Inferior parietal cortex (tissue), 1 donor: Measurements from ENCODE around the gene ZIC3.

Experiments
- DNase-seq: peaks from one replicate; pipeline ENCODE4 v3.0.0-alpha.2; 2016; ENCODE audit errors: extremely low spot score

ZIC3 gene

DNA sequence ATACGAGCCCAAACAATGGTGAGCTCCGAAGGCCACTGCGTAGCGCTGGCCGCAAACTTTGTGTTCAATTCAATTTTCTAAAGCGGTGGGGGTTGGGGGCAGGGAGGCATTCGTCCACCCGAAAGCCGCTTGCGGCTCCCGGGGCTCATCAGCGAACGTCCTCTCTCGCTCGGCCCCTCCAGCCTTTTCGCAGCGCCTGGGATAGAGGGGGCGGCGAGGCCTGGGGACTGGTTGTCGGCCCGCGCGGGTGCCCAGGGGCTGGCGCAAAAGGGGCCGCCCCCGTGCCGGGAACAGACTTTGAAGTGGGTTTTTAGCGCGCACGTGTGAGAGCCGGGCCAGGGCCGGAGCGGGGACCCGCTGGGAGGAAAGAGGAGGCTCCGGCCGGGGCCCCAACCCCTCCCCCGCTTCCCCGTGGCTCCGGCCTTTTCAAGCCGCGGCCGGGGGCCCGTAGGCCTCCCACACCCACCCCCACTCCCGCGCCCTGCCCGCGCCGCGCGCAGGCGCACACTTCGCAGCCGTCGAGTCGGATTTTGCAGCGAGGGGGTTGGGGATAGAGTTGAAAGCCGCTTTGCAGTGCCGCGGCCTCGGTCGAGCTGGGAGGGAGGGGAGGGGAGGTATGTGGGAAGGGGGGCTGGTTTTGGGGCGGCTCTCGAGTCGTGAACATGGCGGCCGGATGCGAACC is 8.3 kb downstream of the ZIC3 start:
- DNase-seq = no peak

DNA sequence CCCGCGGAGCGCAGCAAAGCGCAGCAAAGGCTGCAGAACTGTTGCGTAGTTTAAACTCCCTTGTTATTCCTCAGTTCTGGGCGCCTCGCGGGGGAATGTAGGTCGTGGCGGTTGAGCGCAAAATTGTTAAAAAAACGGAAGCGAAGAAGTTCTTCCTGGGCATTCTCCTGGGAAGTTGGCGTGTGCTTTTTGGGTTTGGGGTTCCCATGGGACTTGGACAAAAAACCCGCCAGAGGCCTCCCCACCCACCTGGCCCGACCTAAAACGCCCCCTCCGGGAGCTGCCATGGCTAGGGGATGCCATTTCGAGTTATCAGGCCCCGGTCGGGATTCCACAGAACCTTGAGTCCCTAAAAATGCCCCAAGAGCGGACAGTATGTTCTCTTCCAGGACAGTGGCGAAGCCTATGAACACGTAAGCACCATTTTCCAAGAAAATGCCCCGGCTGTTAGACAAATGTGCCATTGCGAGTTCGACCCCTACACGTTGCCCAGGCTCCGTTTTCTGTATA is 8.9 kb downstream of the ZIC3 start:
- DNase-seq = no peak

DNA sequence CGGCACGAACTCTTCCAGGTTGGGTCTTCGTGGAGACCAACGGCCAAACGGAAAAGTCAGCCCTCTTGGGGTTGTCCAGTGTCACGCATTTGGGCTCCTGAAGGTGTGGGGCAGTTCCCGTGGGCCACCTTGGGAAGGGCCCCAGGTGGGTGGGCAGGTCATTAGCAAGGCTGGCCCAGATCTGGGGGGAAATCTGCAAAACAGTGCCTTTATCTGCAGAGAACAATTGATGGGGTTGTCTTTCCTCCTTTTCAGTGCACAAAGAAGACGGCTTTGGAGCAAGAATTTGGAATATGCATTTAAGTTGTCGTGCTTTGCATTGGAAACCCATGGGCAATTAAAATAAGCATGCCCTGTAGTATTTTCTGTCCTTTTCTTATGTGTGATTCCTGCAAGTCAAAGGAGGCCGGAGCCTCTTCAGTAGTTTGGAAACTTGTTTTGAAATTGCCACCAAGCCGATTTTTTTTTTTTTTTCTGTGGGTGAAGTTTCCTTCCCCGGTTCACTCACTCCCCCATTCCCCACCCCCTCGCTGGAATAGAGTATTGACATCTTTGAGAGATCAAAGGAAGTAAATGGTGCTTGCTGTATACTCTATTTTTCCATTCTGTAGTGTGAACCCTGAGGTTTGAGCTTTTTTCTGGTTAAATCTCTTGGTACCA is 9.8 kb downstream of the ZIC3 start:
- no peak for DNase-seq

DNA sequence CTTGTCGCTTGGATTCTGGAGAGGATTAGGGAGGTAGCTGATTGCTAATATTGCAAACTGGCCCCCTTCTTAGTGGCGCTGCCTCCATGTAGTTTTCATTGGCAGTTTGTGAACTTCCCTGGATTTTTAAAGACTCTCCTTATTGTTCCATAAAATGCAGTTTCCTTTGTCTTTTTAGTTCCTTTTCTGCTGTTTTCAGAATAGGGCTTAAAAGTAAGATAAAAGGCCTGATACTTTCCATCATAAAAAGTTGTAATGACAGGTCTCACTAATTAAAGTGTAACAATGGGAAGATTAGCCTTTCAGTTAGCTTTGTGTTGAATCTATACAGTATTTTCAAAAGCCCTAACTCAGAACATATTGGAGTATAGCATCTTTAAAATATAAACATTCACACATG is 21.2 kb downstream of the ZIC3 start:
- DNase-seq = no peak

DNA sequence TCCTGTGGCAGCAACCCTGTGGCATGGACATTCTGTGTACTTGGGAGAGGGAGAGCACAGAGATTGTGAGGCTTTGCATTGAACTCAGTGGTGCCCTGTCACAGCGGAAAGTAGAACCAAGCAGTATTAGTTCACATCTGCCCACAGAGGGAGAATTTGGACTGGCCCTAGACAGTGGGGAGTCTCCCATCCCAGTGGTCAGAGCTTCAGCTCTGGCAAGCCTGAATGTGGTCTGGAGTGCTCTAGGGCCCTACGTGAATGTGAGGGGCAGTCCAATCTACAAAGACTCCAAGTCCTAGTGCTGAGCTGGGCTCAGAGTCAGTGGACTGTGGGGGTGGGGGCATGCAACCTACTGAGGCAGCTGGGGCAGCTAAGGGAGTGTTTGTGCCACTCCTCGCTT is 34.8 kb downstream of the ZIC3 start:
- no peak for DNase-seq
